HFF-Myc (cell line): ENCODE data around the gene SV2C.

Source experiments
- DNase-seq: peaks from one replicate; pipeline ENCODE4 v3.0.0-alpha.2; 2011; ENCODE audit warnings: low read depth; ENCODE audit errors: extremely low read depth
- H3K4me3 ChIP-seq: replicated peaks from 2 replicates; pipeline ENCODE4 v1.5.1; 2011; ENCODE audit warnings: low read depth, mild to moderate bottlenecking, control low read depth, low read length
- TF ChIP-seq, protein P1 (sequence below): IDR thresholded peaks from 2 replicates; pipeline ENCODE4 v1.5.1; 2012; ENCODE audit warnings: mild to moderate bottlenecking, low read depth, low read length, control low read depth; ENCODE audit errors: missing control alignments

The SV2C gene

DNA sequence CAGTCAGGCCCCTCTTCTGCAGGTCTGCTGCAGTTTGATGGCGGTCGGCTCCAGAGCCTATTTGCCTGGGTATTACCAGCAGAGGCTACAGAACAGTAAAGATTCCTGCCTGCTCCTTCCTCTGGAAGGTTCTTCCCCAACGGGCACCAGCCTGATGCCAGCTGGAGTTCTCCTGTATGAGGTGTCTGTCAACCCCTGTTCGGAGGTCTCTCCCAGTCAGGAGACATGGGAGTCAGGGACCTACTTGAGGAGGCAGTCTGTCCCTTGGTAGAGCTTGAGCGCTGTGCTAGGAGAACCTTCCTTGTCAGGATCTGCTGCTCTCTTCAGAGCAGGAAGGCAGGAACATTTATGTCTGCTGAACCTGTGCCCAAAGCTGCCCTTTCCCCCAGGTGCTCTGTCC is 181.5 kb downstream of the SV2C start:
- TF ChIP-seq, protein P1, sequence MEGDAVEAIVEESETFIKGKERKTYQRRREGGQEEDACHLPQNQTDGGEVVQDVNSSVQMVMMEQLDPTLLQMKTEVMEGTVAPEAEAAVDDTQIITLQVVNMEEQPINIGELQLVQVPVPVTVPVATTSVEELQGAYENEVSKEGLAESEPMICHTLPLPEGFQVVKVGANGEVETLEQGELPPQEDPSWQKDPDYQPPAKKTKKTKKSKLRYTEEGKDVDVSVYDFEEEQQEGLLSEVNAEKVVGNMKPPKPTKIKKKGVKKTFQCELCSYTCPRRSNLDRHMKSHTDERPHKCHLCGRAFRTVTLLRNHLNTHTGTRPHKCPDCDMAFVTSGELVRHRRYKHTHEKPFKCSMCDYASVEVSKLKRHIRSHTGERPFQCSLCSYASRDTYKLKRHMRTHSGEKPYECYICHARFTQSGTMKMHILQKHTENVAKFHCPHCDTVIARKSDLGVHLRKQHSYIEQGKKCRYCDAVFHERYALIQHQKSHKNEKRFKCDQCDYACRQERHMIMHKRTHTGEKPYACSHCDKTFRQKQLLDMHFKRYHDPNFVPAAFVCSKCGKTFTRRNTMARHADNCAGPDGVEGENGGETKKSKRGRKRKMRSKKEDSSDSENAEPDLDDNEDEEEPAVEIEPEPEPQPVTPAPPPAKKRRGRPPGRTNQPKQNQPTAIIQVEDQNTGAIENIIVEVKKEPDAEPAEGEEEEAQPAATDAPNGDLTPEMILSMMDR = no peak
- no peak overlapping the region for H3K4me3 ChIP-seq
- DNase-seq = no peak

- no peak for DNase-seq
- H3K4me3 ChIP-seq = no peak overlapping the region
- TF ChIP-seq, protein P1 = no peak
Observed at GRCh38 chr5:76269259-76269931, 186.2 kb downstream of the SV2C start.

- TF ChIP-seq, protein P1 = no peak
- no peak for DNase-seq
- no peak overlapping the region for H3K4me3 ChIP-seq
Observed at GRCh38 chr5:76269932-76270610, 186.9 kb downstream of the SV2C start.

- TF ChIP-seq, protein P1 = no peak
- H3K4me3 ChIP-seq = no peak overlapping the region
- DNase-seq = no peak
Observed at GRCh38 chr5:76271836-76272235, 188.7 kb downstream of the SV2C start.

DNA sequence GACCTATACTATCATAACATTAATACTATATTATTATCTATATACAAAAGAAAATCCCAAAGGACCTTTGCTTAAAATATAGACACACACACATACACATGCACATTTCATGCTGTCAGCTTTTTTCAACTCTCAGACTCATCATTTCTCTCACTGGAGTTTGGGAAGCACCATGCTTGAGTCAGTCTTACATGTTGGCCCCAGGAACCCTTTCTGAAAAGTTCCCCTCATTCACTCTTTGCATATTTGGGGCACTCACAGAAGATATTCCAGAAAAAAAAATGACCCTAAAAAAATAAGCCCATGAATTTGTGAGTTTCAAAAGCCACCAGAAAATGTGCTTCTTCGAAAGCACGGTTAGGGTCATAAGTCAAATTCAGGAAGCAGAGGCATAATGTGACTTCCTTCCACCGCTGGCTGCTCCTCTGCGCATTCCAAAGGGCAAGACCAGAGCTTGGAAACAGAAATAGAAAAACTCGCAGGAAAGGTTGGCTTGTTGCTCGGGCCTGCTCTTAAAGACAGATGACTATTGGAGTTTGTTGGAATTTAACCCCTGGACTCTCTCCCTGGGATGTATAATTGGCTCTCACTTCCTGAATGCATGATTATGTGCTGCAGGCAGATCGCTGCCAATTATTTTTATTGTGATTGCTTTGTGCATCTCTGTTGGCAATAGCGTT is 190.2 kb downstream of the SV2C start:
- DNase-seq = no peak
- TF ChIP-seq, protein P1 = no peak
- H3K4me3 ChIP-seq = no peak overlapping the region

GRCh38 chr5:76274571-76274970 is 191.4 kb downstream of the SV2C start:
- TF ChIP-seq, protein P1 = no peak
- no peak overlapping the region for H3K4me3 ChIP-seq
- DNase-seq = no peak
